ENCODE measurements around the gene LAMC2.
"Not testable (repeated sequence)": the region's sequence is repeated elsewhere in the genome, so short reads cannot be mapped to it uniquely, and the experiment has no call there.

The LAMC2 gene

DNA sequence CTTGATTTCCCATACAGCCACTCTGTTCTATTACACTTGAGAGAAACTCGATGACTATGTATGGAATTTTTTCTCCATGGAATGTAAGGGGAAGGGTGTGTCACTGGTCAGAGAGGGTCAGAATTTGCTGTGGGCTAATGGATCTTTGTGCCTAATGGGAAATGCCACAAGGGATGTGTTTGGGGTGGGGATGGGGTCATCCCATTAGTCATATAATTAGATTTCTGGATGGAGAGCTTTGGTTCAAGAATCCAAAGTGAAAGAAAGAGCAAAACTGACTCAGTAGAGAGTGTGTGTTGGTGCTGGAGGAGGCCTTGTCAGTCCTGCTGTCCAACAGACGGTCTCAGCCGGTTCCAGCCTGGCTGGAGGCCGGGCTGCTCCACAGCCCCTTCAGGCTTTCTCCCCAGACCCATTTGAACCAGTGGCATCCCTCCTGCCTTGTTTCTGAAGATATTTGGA is 86.4 kb downstream of the LAMC2 start:
- Histone ChIP-seq H3K27ac (no peak overlapping the region), H3K27me3 (no peaks in the 10 kb centered on the region), H3K4me2 (no peak overlapping the region), H3K9ac (no peak overlapping the region), H3K36me3 (no peaks in the 10 kb centered on the region), H4K20me1 (no peaks in the 10 kb centered on the region), H3K4me3 (no peak overlapping the region), H3K4me1 (peaks cover 10 to 25% (median 21%) of the 10 kb centered on the region in 10 experiments), H3K9me3 (replicated peaks in 1 of 11) (no peaks in the 10 kb centered on the region)
- no peak for TF ChIP-seq Cebpa-rat (IDR thresholded peaks at IDR 0.05)

DNA sequence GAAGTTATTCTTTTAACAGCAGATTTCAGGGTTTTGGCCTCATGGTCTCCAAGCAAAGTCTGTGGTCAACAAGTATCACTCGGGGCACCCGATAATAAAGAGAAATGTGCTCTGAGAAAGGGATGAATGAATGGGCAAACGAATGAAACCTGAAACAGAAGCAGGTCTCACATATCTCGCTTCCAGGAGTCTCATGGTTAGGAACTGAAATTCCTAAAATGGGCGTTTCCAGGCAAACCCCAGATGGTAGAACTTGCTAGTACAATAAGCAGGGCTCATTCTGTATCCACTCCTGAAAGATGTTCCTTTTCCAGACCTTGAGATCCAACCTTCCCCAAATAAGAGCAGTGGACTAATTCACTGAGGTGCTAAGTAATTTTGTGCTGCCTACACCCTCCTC is 87.2 kb downstream of the LAMC2 start:
- no peaks in the 10 kb centered on the region for H3K9me3 ChIP-seq (replicated peaks in 1 of 11)
- no peak overlapping the region for H3K9ac ChIP-seq
- no peaks in the 10 kb centered on the region for H4K20me1 ChIP-seq
- H3K4me1 ChIP-seq: peaks cover 12 to 21% (median 20%) of the 10 kb centered on the region in 10 experiments
- TF ChIP-seq Cebpa-rat (IDR thresholded peaks at IDR 0.05): no peak
- H3K4me2 ChIP-seq: no peak overlapping the region
- no peaks in the 10 kb centered on the region for H3K36me3 ChIP-seq
- H3K27ac ChIP-seq: no peak overlapping the region
- no peak overlapping the region for H3K4me3 ChIP-seq
- H3K27me3 ChIP-seq: no peaks in the 10 kb centered on the region

- H3K27me3 ChIP-seq; H3K27ac ChIP-seq; H3K9me3 ChIP-seq (replicated peaks in 1 of 11); H4K20me1 ChIP-seq; H3K36me3 ChIP-seq; H3K4me2 ChIP-seq; H3K9ac ChIP-seq; H3K4me3 ChIP-seq: not testable (repeated sequence)
- peaks cover 17 to 27% (median 25%) of the 10 kb centered on the region in 10 experiments for H3K4me1 ChIP-seq
These were observed 87.9 kb downstream of the LAMC2 start for GRCh38 chr1:183273984-183274383.

DNA sequence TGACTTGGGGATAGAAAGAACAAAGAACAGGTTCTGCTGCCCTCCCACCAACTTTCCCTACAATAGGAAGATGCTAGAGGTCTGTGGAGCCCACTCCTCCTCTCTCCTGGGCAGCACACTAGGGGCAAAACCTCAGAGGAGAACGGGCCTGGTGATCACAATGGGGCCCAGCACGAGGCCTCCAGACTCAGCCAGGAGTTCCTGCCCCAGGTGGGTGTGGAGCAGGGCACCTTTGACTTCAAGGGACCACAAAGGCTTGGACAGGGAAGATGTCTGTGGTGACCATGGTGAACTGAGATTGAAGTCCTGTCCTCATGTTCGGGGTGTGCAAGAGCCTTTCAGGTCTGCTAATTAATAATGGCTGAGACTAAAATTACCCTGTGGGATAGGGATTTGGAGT is 88.8 kb downstream of the LAMC2 start:
- peaks cover 26 to 36% (median 34%) of the 10 kb centered on the region in 10 experiments for H3K4me1 ChIP-seq
- H3K9me3 ChIP-seq (replicated peaks in 1 of 11): no peaks in the 10 kb centered on the region
- no peak overlapping the region for H3K27ac ChIP-seq

GRCh38 chr1:183275322-183275721 is 89.3 kb downstream of the LAMC2 start:
- H4K20me1 ChIP-seq: no peaks in the 10 kb centered on the region
- peaks cover 31 to 40% (median 39%) of the 10 kb centered on the region in 10 experiments for H3K4me1 ChIP-seq
- no peak overlapping the region for H3K4me3 ChIP-seq
- no peaks in the 10 kb centered on the region for H3K9me3 ChIP-seq (replicated peaks in 1 of 11)
- H3K27me3 ChIP-seq: no peaks in the 10 kb centered on the region
- H3K4me2 ChIP-seq: no peak overlapping the region
- H3K36me3 ChIP-seq: no peaks in the 10 kb centered on the region
- TF ChIP-seq Cebpa-rat (IDR thresholded peaks at IDR 0.05): no peak
- H3K27ac ChIP-seq: no peak overlapping the region
- no peak overlapping the region for H3K9ac ChIP-seq

More for the DNA sequence above, 88.8 kb downstream of the LAMC2 start:
- no peak for TF ChIP-seq Cebpa-rat (IDR thresholded peaks at IDR 0.05)
- Histone ChIP-seq H3K4me3 (no peak overlapping the region), H3K36me3 (no peaks in the 10 kb centered on the region), H3K27me3 (no peaks in the 10 kb centered on the region), H3K4me2 (no peak overlapping the region), H4K20me1 (no peaks in the 10 kb centered on the region), H3K9ac (no peak overlapping the region)

DNA sequence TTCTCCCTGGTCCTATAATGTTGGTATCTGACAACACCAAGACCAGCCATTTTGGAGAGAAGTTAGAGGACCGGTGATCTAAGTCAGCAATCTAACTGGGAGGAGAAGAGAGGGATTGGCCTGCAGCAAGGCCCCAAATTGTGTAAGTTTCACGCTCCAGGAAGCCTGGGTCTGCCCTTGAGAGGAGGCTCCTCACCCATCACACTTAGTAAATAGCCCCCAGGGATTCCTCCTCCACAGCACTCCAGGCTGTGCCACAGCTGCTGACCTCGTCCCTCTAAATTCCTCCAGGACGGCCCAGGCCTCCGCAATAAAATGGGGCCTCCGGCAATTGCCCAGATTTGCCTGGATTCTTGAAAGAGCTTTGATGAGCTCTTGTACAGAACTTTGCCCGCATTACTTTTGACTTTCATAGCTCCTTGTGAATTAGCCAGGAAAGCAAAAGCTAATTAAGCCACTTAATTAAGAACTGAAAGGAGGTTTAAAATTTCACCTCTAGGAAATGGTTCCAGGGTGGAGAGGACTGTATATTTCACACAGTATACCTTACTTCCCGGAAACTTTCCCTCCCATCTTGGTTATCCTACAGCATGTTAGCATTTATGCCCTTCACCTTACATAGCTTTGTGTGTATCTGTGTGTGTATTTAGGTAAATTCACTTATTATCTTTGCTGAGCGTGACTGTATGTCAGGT is 90.5 kb downstream of the LAMC2 start:
- Histone ChIP-seq H3K27ac (peak overlapping the region in 4 of 11 experiments; percentile 29 to 58 (median 37); a peak in 4 of 22 replicates), H3K4me1 (peaks cover 31 to 49% (median 43%) of the 10 kb centered on the region in 10 experiments)
- TF ChIP-seq Cebpa-rat (IDR thresholded peaks at IDR 0.05): no peak; a peak in 1 of 22 replicates

DNA sequence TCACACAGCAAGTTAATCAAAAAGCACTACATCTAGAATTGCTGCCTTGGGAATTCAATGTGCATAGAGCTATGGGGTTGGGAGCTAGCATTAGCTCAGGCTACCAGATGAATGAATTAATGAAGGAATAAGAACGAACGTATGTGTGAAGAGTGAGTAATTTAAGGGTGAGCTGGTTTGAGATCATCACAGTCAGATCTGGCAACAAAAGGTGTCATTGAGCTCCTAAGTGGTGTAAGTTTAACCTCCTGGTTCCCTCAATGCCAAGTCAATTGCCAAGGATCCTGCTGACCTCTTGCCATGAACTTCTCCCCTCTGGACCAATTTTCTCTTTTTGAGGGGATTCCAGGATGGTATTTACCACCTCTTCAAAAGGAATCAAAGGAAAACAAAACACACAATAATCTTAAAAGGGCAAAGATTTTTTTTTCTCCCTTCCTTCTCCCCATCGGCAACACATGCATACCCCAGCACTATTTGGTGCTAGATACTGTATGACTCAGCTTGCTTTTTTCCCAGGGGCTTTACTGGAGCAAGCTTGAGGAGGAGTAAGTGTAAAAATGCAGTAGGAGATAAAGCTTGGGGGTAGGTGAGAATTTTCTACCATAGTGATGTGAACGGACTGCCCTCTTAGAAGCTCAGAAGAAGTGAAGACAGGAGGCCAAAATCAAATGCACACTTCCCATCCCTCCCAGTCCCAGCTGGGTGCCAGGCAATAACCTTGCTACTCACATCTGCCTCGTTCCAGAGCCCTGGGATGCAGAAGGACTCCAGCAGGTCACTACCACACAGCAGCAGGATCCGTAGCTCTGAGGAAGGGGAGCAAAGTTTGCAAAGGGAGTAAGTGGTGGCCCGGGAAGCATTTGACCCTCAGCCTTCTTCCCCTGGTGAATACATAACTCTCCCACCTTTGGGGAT is 92.0 kb downstream of the LAMC2 start:
- H3K4me1 ChIP-seq: peaks cover 31 to 54% (median 43%) of the 10 kb centered on the region in 10 experiments
- no peaks in the 10 kb centered on the region for H3K36me3 ChIP-seq
- H3K4me3 ChIP-seq: no peak overlapping the region
- no peaks in the 10 kb centered on the region; a peak in 1 of 22 replicates for H4K20me1 ChIP-seq
- no peak for TF ChIP-seq Cebpa-rat (IDR thresholded peaks at IDR 0.05)
- no peaks in the 10 kb centered on the region for H3K27me3 ChIP-seq
- no peaks in the 10 kb centered on the region for H3K9me3 ChIP-seq (replicated peaks in 1 of 11)
- H3K9ac ChIP-seq: peak overlapping the region in 3 of 11 experiments; percentile 39 to 58 (median 46); a peak in 3 of 22 replicates
- peak overlapping the region; percentile 53 to 81 (median 67) for H3K4me2 ChIP-seq
- peak overlapping the region; percentile 28 to 78 (median 60); a peak in 13 of 22 replicates for H3K27ac ChIP-seq

More for the DNA sequence above, 90.5 kb downstream of the LAMC2 start:
- Histone ChIP-seq H3K9ac (no peak overlapping the region), H3K4me2 (peak overlapping the region in 10 of 11 experiments; percentile 14 to 66 (median 44); a peak in 18 of 22 replicates), H3K4me3 (no peak overlapping the region), H3K27me3 (no peaks in the 10 kb centered on the region), H4K20me1 (no peaks in the 10 kb centered on the region), H3K36me3 (no peaks in the 10 kb centered on the region), H3K9me3 (replicated peaks in 1 of 11) (no peaks in the 10 kb centered on the region)

DNA sequence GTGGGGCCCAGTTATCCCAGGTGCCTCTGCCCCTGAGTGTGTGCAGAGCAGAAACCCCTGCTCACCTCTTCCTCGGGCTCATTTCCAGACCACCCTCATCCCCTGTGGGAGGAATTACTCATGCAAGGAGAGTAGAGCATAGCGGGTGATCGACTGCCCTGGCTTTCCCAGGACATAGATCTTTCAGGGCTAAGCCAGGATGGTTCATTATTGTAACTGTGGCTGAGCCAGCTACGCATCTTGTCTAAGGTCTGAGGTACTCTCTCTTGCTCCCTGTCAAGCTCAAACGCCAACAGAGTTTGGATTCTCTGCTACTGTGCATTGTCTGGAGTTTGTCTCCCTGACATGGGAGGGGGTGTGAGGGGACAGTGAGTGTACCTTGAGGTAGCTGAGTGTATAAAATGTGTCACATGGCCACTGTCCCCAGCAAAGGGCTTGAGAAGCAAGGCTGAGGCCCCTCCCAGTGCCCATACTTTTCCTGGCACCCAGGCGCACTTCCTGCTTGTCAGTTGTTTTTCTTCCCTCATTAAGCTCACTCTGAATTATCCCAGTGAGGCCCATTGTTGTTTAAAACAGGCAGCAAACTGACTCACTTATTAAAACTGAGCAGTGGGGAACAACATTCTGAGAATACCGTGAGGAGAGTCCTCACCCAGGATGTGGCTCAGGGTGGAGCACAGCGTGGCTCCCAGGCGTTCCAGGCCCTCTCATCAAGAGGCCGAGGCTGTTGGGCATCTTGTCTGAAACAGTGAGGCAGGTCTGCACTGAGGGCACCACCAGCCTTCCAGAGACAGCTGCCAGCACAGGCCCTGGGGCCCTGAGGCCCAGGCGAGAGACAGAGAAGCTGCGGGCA is 92.9 kb downstream of the LAMC2 start:
- H3K9me3 ChIP-seq (replicated peaks in 1 of 11): no peaks in the 10 kb centered on the region
- no peak overlapping the region for H3K4me3 ChIP-seq
- peak overlapping the region; percentile 53 to 81 (median 67) for H3K4me2 ChIP-seq
- peak overlapping the region; percentile 28 to 78 (median 60) for H3K27ac ChIP-seq
- peak overlapping the region in 6 of 11 experiments; percentile 10 to 58 (median 35); a peak in 11 of 22 replicates for H3K9ac ChIP-seq
- H3K36me3 ChIP-seq: no peaks in the 10 kb centered on the region
- no peaks in the 10 kb centered on the region; a peak in 1 of 22 replicates for H4K20me1 ChIP-seq
- peaks cover 31 to 54% (median 42%) of the 10 kb centered on the region in 10 experiments for H3K4me1 ChIP-seq
- TF ChIP-seq Cebpa-rat (IDR thresholded peaks at IDR 0.05): no peak
- H3K27me3 ChIP-seq: no peaks in the 10 kb centered on the region
